Mesenchymal stem cell (in vitro differentiated cells and primary cell): ENCODE measurements around the gene TSC1.
A peak's percentile ranks its signal among the peaks of the same experiment; 100 is the strongest.

Experiments
- DNase-seq: peaks from one replicate; pipeline ENCODE4 v3.0.0-alpha.2; 2013
- H2AFZ ChIP-seq: one replicate; pipeline ENCODE4 v1.6.1; 2013; ENCODE audit warnings: low read depth, mild to moderate bottlenecking, control low read depth, inconsistent platforms, low read length, moderate library complexity
- H2AK5ac ChIP-seq: 2 replicates; pipeline ENCODE4 v1.6.1; 2013; ENCODE audit warnings: low read length, moderate library complexity, mild to moderate bottlenecking, inconsistent platforms; ENCODE audit not compliant: severe bottlenecking
- H2BK120ac ChIP-seq: one replicate; pipeline ENCODE4 v1.6.1; 2013; ENCODE audit warnings: low read depth, mild to moderate bottlenecking, inconsistent platforms, low read length, moderate library complexity
- H2BK12ac ChIP-seq, 2 experiments: one replicate each; pipeline ENCODE4 v1.6.1; 2013; ENCODE audit warnings: inconsistent platforms in 2 of 2, low read length in 2 of 2, mild to moderate bottlenecking in 2 of 2, moderate library complexity in 2 of 2, control low read depth in 1 of 2
- H2BK15ac ChIP-seq: one replicate; pipeline ENCODE4 v1.6.1; 2013; ENCODE audit warnings: mild to moderate bottlenecking, low read depth, inconsistent platforms; ENCODE audit not compliant: poor library complexity, severe bottlenecking
- H2BK5ac ChIP-seq: 2 replicates; pipeline ENCODE4 v1.6.1; 2013; ENCODE audit warnings: low read depth, mild to moderate bottlenecking, low read length, control low read depth, inconsistent platforms; ENCODE audit not compliant: poor library complexity, severe bottlenecking
- H3K14ac ChIP-seq, 2 experiments: one replicate each; pipeline ENCODE4 v1.6.1; 2013; ENCODE audit warnings: inconsistent platforms in 2 of 2, low read length in 2 of 2, control low read depth in 1 of 2, mild to moderate bottlenecking in 1 of 2, moderate library complexity in 1 of 2
- H3K18ac ChIP-seq, 2 experiments: one replicate each; pipeline ENCODE4 v1.6.1; 2013; ENCODE audit warnings: inconsistent platforms in 2 of 2, low read length in 2 of 2, control low read depth in 1 of 2, low read depth in 1 of 2, mild to moderate bottlenecking in 1 of 2
- H3K23ac ChIP-seq, 2 experiments: one replicate each; pipeline ENCODE4 v1.6.1; 2013; ENCODE audit warnings: inconsistent platforms in 2 of 2, low read length in 2 of 2, mild to moderate bottlenecking in 2 of 2, moderate library complexity in 2 of 2, control low read depth in 1 of 2
- H3K27ac ChIP-seq: 2 replicates; pipeline ENCODE4 v1.5.1; 2013; ENCODE audit warnings: mild to moderate bottlenecking, moderate library complexity, low read length, control low read depth, inconsistent platforms; ENCODE audit not compliant: poor library complexity, severe bottlenecking
- H3K27me3 ChIP-seq, 2 experiments: 2 replicates each; pipeline versions ENCODE4 v1.6.1 to v1.7.0; 2013; ENCODE audit warnings: low read length in 2 of 2, mild to moderate bottlenecking in 2 of 2, moderate library complexity in 2 of 2, control low read depth in 1 of 2, inconsistent platforms in 1 of 2; ENCODE audit not compliant: control insufficient read depth in 1 of 2, insufficient read depth in 1 of 2
- H3K36me3 ChIP-seq, 2 experiments: 2 replicates each; pipeline versions ENCODE4 v1.6.1 to v1.7.0; 2013; ENCODE audit warnings: low read length in 2 of 2, control low read depth in 1 of 2, inconsistent platforms in 1 of 2, low read depth in 1 of 2, mild to moderate bottlenecking in 1 of 2; ENCODE audit not compliant: insufficient read depth in 2 of 2, control insufficient read depth in 1 of 2
- H3K4ac ChIP-seq, 2 experiments: one replicate each; pipeline ENCODE4 v1.6.1; 2013; ENCODE audit warnings: inconsistent platforms in 2 of 2, low read length in 2 of 2, mild to moderate bottlenecking in 2 of 2, moderate library complexity in 2 of 2, control low read depth in 1 of 2, low read depth in 1 of 2
- H3K4me1 ChIP-seq: 2 replicates; pipeline ENCODE4 v1.6.1; 2013; ENCODE audit warnings: low read depth, low read length, control low read depth; ENCODE audit not compliant: control insufficient read depth, insufficient read depth
- H3K4me2 ChIP-seq: 2 replicates; pipeline ENCODE4 v1.6.1; 2013; ENCODE audit warnings: low read length, mild to moderate bottlenecking, inconsistent platforms; ENCODE audit not compliant: poor library complexity, severe bottlenecking
- H3K4me3 ChIP-seq, 2 experiments: 2 replicates each; pipeline versions ENCODE4 v1.5.1 to v1.7.0; 2013; ENCODE audit warnings: low read length in 2 of 2, mild to moderate bottlenecking in 2 of 2, control low read depth in 1 of 2, low read depth in 1 of 2; ENCODE audit not compliant: insufficient read depth in 1 of 2
- H3K79me1 ChIP-seq: replicated peaks from 2 replicates; pipeline ENCODE4 v1.6.1; 2013; ENCODE audit warnings: mild to moderate bottlenecking, control low read depth, low read length, inconsistent platforms; ENCODE audit not compliant: poor library complexity, severe bottlenecking
- H3K9ac ChIP-seq: 2 replicates; pipeline ENCODE4 v1.7.0; 2013; ENCODE audit warnings: mild to moderate bottlenecking, low read length, moderate library complexity
- H3K9me3 ChIP-seq: 2 replicates; pipeline ENCODE4 v1.7.0; 2013; ENCODE audit warnings: mild to moderate bottlenecking, low read length; ENCODE audit not compliant: control insufficient read depth
- H4K8ac ChIP-seq: one replicate; pipeline ENCODE4 v1.6.1; 2013; ENCODE audit warnings: inconsistent platforms, mild to moderate bottlenecking, low read length, moderate library complexity
- H4K91ac ChIP-seq: one replicate; pipeline ENCODE4 v1.6.1; 2013; ENCODE audit warnings: mild to moderate bottlenecking, low read length, inconsistent platforms
- WGBS: methylation state at CpG from one replicate; pipeline ENCODE4 v1.1.7; 2013; ENCODE audit warnings: mixed read lengths; 5-methylcytosine and 5-hydroxymethylcytosine counted together

Gene TSC1

GRCh38 chr9:132939169-132939568, 5.2 kb downstream of the TSC1 start:
- Histone ChIP-seq H4K91ac (no peak overlapping the region), H3K9me3 (no peaks in the 10 kb centered on the region), H2BK5ac (no peak overlapping the region), H3K4me2 (no peak overlapping the region), H3K79me1 (peaks cover 34% of the 10 kb centered on the region), H3K4me1 (peaks cover 3% of the 10 kb centered on the region), H2BK15ac (no peak overlapping the region), H4K8ac (no peak overlapping the region), H3K27me3 (no peaks in the 10 kb centered on the region), H2AFZ (no peak overlapping the region), H2BK120ac (no peak overlapping the region), H3K18ac (no peak overlapping the region), H3K23ac (no peak overlapping the region), H3K36me3 (peaks cover 2 to 8% of the 10 kb centered on the region in 2 experiments), H3K9ac (no peak overlapping the region), H2AK5ac (no peak overlapping the region), H3K27ac (no peak overlapping the region), H3K4me3 (no peak overlapping the region), H3K4ac (no peak overlapping the region), H2BK12ac (no peak overlapping the region), H3K14ac (no peak overlapping the region)
- no peak for DNase-seq
- no CpG with 5 or more reads among the region's 1 CpG for WGBS

DNA sequence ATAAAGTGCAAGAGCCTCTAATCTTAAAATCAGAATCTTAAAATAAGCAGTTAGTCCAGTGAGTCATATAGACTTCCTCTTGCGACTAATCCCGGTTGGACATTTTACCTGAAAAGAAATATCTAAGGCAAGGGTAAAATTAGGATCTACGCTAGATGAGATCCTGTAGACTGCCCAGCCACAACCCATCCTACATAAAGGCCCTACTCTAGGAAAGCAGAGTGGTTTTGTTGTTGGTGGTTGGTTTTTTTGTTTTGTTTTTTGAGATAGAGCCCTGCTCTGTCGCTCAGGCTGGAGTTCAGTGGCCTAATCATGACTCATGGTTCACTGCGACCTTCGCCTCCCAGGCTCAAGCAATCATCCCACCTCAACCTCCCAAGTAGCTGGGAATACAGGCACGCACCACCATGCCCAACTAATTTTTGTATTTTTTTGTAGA, 6.9 kb downstream of the TSC1 start:
- no peaks in the 10 kb centered on the region for H3K9me3 ChIP-seq
- no peak overlapping the region for H4K91ac ChIP-seq
- no peak overlapping the region for H3K4me2 ChIP-seq
- no peak overlapping the region for H3K18ac ChIP-seq
- H2BK12ac ChIP-seq, result no peak overlapping the region
- no peak overlapping the region for H3K27ac ChIP-seq
- H3K36me3 ChIP-seq, result peaks cover 6 to 18% of the 10 kb centered on the region in 2 experiments
- no peaks in the 10 kb centered on the region for H3K4me1 ChIP-seq
- no peak overlapping the region for H4K8ac ChIP-seq
- H2BK5ac ChIP-seq, result no peak overlapping the region
- no peak overlapping the region for H2AK5ac ChIP-seq
- no peak overlapping the region for H3K14ac ChIP-seq
- H2BK120ac ChIP-seq, result no peak overlapping the region
- no peak overlapping the region for H2AFZ ChIP-seq
- H3K23ac ChIP-seq, result no peak overlapping the region
- H3K79me1 ChIP-seq, result peaks cover 38% of the 10 kb centered on the region
- 49% methylated on average over 4 of the region's 7 CpGs for WGBS
- no peak overlapping the region for H3K9ac ChIP-seq
- no peak overlapping the region for H2BK15ac ChIP-seq
- H3K27me3 ChIP-seq, result no peaks in the 10 kb centered on the region
- no peak overlapping the region for H3K4ac ChIP-seq
- peak; percentile 50 for DNase-seq
- H3K4me3 ChIP-seq, result no peak overlapping the region

GRCh38 chr9:132935026-132935425, 9.4 kb downstream of the TSC1 start:
- Histone ChIP-seq H3K27ac (no peak overlapping the region), H3K27me3 (no peaks in the 10 kb centered on the region), H3K4me1 (no peaks in the 10 kb centered on the region), H4K8ac (no peak overlapping the region), H2AFZ (no peak overlapping the region), H3K23ac (no peak overlapping the region), H3K14ac (no peak overlapping the region), H3K79me1 (peaks cover 37% of the 10 kb centered on the region), H3K36me3 (peaks cover 9 to 38% of the 10 kb centered on the region in 2 experiments), H4K91ac (no peak overlapping the region), H2BK5ac (no peak overlapping the region), H3K4me2 (no peak overlapping the region), H3K4me3 (no peak overlapping the region), H3K18ac (no peak overlapping the region), H2AK5ac (no peak overlapping the region), H2BK12ac (no peak overlapping the region), H2BK15ac (no peak overlapping the region), H3K9me3 (no peaks in the 10 kb centered on the region), H3K4ac (no peak overlapping the region), H3K9ac (no peak overlapping the region), H2BK120ac (no peak overlapping the region)
- DNase-seq, result no peak
- WGBS, result 96% methylated on average over 5 of the region's 6 CpGs

- no peak overlapping the region for H4K91ac ChIP-seq
- no peaks in the 10 kb centered on the region for H3K4me1 ChIP-seq
- no peaks in the 10 kb centered on the region for H3K27me3 ChIP-seq
- no peak for DNase-seq
- H2BK120ac ChIP-seq, result no peak overlapping the region
- H3K4me2 ChIP-seq, result no peak overlapping the region
- H2AK5ac ChIP-seq, result no peak overlapping the region
- H3K79me1 ChIP-seq, result peaks cover 32% of the 10 kb centered on the region
- no peaks in the 10 kb centered on the region for H3K9me3 ChIP-seq
- H3K18ac ChIP-seq, result no peak overlapping the region
- H2BK5ac ChIP-seq, result no peak overlapping the region
- no peak overlapping the region for H4K8ac ChIP-seq
- H2AFZ ChIP-seq, result no peak overlapping the region
- no peak overlapping the region for H2BK15ac ChIP-seq
- H3K14ac ChIP-seq, result no peak overlapping the region
- H2BK12ac ChIP-seq, result no peak overlapping the region
- no peak overlapping the region for H3K23ac ChIP-seq
- no peak overlapping the region for H3K27ac ChIP-seq
- H3K4me3 ChIP-seq, result no peak overlapping the region
- H3K4ac ChIP-seq, result no peak overlapping the region
- peaks cover 13 to 74% of the 10 kb centered on the region in 2 experiments for H3K36me3 ChIP-seq
- 99% methylated on average over 4 of the region's 9 CpGs for WGBS
- no peak overlapping the region for H3K9ac ChIP-seq
Measured at GRCh38 chr9:132931178-132931735, 13.2 kb downstream of the TSC1 start.
